BLaER1 (cell line): ENCODE data around the gene DNAH3.
"Not testable (repeated sequence)": the region's sequence is repeated elsewhere in the genome, so short reads cannot be mapped to it uniquely, and the experiment has no call there.

Experiments used
- H3K27ac ChIP-seq: shearing (Covaris generic); formaldehyde crosslinking; 2 replicates; pipeline ENCODE4 v1.8.1; 2022
- H3K27me3 ChIP-seq: shearing (Covaris generic); formaldehyde crosslinking; 2 replicates; pipeline ENCODE4 v1.8.1; 2022
- H3K36me3 ChIP-seq: shearing (Covaris generic); formaldehyde crosslinking; 2 replicates; pipeline ENCODE4 v1.8.1; 2022
- H3K4me1 ChIP-seq: shearing (Covaris generic); formaldehyde crosslinking; 2 replicates; pipeline ENCODE4 v1.8.1; 2022
- H3K4me2 ChIP-seq: shearing (Covaris generic); formaldehyde crosslinking; 2 replicates; pipeline ENCODE4 v1.8.1; 2022
- H3K4me3 ChIP-seq: shearing (Covaris generic); formaldehyde crosslinking; 2 replicates; pipeline ENCODE4 v1.8.1; 2022
- H3K9ac ChIP-seq: shearing (Covaris generic); formaldehyde crosslinking; 2 replicates; pipeline ENCODE4 v1.8.1; 2022
- H3K9me3 ChIP-seq: shearing (Covaris generic); formaldehyde crosslinking; 2 replicates; pipeline ENCODE4 v1.8.1; 2022
- H4K20me1 ChIP-seq: shearing (Covaris generic); formaldehyde crosslinking; 2 replicates; pipeline ENCODE4 v1.8.1; 2022
- Cebpa-rat ChIP-seq: shearing (Covaris generic); IDR thresholded peaks from 2 replicates; pipeline ENCODE4 v1.8.1; 2022

The DNAH3 gene

GRCh38 chr16:21057875-21058274 is 92.8 kb downstream of the DNAH3 start:
- no peaks in the 10 kb centered on the region for H3K4me1 ChIP-seq
- H3K27me3 ChIP-seq = no peaks in the 10 kb centered on the region
- no peak overlapping the region for H3K4me3 ChIP-seq
- H3K9ac ChIP-seq = no peak overlapping the region
- H3K9me3 ChIP-seq = no peaks in the 10 kb centered on the region
- TF ChIP-seq Cebpa-rat = no peak
- no peak overlapping the region for H3K4me2 ChIP-seq
- H4K20me1 ChIP-seq = no peaks in the 10 kb centered on the region
- no peaks in the 10 kb centered on the region for H3K36me3 ChIP-seq
- no peak overlapping the region for H3K27ac ChIP-seq

GRCh38 chr16:21056396-21056795 is 94.2 kb downstream of the DNAH3 start:
- H3K9ac ChIP-seq = no peak overlapping the region
- H3K4me1 ChIP-seq = no peaks in the 10 kb centered on the region
- H3K4me3 ChIP-seq = no peak overlapping the region
- H3K27ac ChIP-seq = no peak overlapping the region
- no peak overlapping the region for H3K4me2 ChIP-seq
- no peak for TF ChIP-seq Cebpa-rat
- no peaks in the 10 kb centered on the region for H3K27me3 ChIP-seq
- H4K20me1 ChIP-seq = no peaks in the 10 kb centered on the region
- H3K9me3 ChIP-seq = no peaks in the 10 kb centered on the region
- H3K36me3 ChIP-seq = no peaks in the 10 kb centered on the region

GRCh38 chr16:21055738-21056137 is 94.9 kb downstream of the DNAH3 start:
- not testable (repeated sequence) for H3K27ac ChIP-seq, H3K4me1 ChIP-seq, H3K27me3 ChIP-seq, H3K9ac ChIP-seq, H3K9me3 ChIP-seq, H3K4me3 ChIP-seq, H4K20me1 ChIP-seq, H3K4me2 ChIP-seq, H3K36me3 ChIP-seq

- no peak for TF ChIP-seq Cebpa-rat
- Histone ChIP-seq H3K9me3 (no peaks in the 10 kb centered on the region), H3K27me3 (no peaks in the 10 kb centered on the region)
These were observed 97.1 kb downstream of the DNAH3 start for GRCh38 chr16:21053590-21053989.

GRCh38 chr16:21048091-21048912 is 102.3 kb downstream of the DNAH3 start:
- not testable (repeated sequence) for H3K4me3 ChIP-seq, H3K27ac ChIP-seq, H3K4me1 ChIP-seq, H3K4me2 ChIP-seq, H3K9me3 ChIP-seq, H3K27me3 ChIP-seq, H3K9ac ChIP-seq, H3K36me3 ChIP-seq, H4K20me1 ChIP-seq

More at GRCh38 chr16:21053590-21053989, 97.1 kb downstream of the DNAH3 start:
- no peaks in the 10 kb centered on the region for H3K4me1 ChIP-seq
- H3K4me2 ChIP-seq = no peak overlapping the region
- H4K20me1 ChIP-seq = no peaks in the 10 kb centered on the region
- H3K9ac ChIP-seq = no peak overlapping the region
- H3K27ac ChIP-seq = no peak overlapping the region
- H3K4me3 ChIP-seq = no peak overlapping the region
- no peaks in the 10 kb centered on the region for H3K36me3 ChIP-seq

GRCh38 chr16:21038197-21038596 is 112.4 kb downstream of the DNAH3 start:
- TF ChIP-seq Cebpa-rat = no peak
- Histone ChIP-seq H3K4me3 (no peak overlapping the region), H3K27me3 (no peaks in the 10 kb centered on the region), H3K9ac (no peak overlapping the region), H3K4me2 (no peak overlapping the region), H3K36me3 (no peaks in the 10 kb centered on the region), H3K27ac (no peak overlapping the region), H3K9me3 (no peaks in the 10 kb centered on the region), H4K20me1 (no peaks in the 10 kb centered on the region), H3K4me1 (no peaks in the 10 kb centered on the region)

- no peak for TF ChIP-seq Cebpa-rat
- Histone ChIP-seq H4K20me1 (no peaks in the 10 kb centered on the region), H3K9me3 (no peaks in the 10 kb centered on the region), H3K4me1 (no peaks in the 10 kb centered on the region), H3K9ac (no peak overlapping the region), H3K4me3 (no peak overlapping the region), H3K4me2 (no peak overlapping the region), H3K36me3 (no peaks in the 10 kb centered on the region), H3K27me3 (no peaks in the 10 kb centered on the region), H3K27ac (no peak overlapping the region)
These were observed 112.9 kb downstream of the DNAH3 start for GRCh38 chr16:21037736-21038135.

- no peaks in the 10 kb centered on the region for H4K20me1 ChIP-seq
- no peaks in the 10 kb centered on the region for H3K36me3 ChIP-seq
- no peaks in the 10 kb centered on the region for H3K4me1 ChIP-seq
- H3K9me3 ChIP-seq = no peaks in the 10 kb centered on the region
- H3K4me2 ChIP-seq = no peak overlapping the region
- TF ChIP-seq Cebpa-rat = no peak
- H3K27ac ChIP-seq = no peak overlapping the region
- H3K4me3 ChIP-seq = no peak overlapping the region
- no peak overlapping the region for H3K9ac ChIP-seq
- no peaks in the 10 kb centered on the region for H3K27me3 ChIP-seq
These were observed 113.5 kb downstream of the DNAH3 start for GRCh38 chr16:21037168-21037567.

- Histone ChIP-seq H3K4me2 (no peak overlapping the region), H3K4me1 (no peaks in the 10 kb centered on the region), H3K9me3 (no peaks in the 10 kb centered on the region), H3K4me3 (no peak overlapping the region), H4K20me1 (no peaks in the 10 kb centered on the region), H3K36me3 (no peaks in the 10 kb centered on the region), H3K9ac (no peak overlapping the region), H3K27me3 (no peaks in the 10 kb centered on the region), H3K27ac (no peak overlapping the region)
- TF ChIP-seq Cebpa-rat = no peak
These were observed 114.2 kb downstream of the DNAH3 start for GRCh38 chr16:21036471-21036870.

- H3K9me3 ChIP-seq = no peaks in the 10 kb centered on the region
- no peak overlapping the region for H3K4me3 ChIP-seq
- no peak for TF ChIP-seq Cebpa-rat
- H3K4me2 ChIP-seq = no peak overlapping the region
- H3K36me3 ChIP-seq = no peaks in the 10 kb centered on the region
- H3K27me3 ChIP-seq = no peaks in the 10 kb centered on the region
- H4K20me1 ChIP-seq = no peaks in the 10 kb centered on the region
- H3K27ac ChIP-seq = no peak overlapping the region
- no peaks in the 10 kb centered on the region for H3K4me1 ChIP-seq
- no peak overlapping the region for H3K9ac ChIP-seq
These were observed 116.9 kb downstream of the DNAH3 start for GRCh38 chr16:21033704-21034103.

GRCh38 chr16:21033264-21033663 is 117.4 kb downstream of the DNAH3 start:
- Histone ChIP-seq H3K4me3 (no peak overlapping the region), H3K4me1 (no peaks in the 10 kb centered on the region), H3K4me2 (no peak overlapping the region), H3K27ac (no peak overlapping the region), H3K36me3 (no peaks in the 10 kb centered on the region), H4K20me1 (no peaks in the 10 kb centered on the region), H3K9ac (no peak overlapping the region), H3K27me3 (no peaks in the 10 kb centered on the region), H3K9me3 (no peaks in the 10 kb centered on the region)
- no peak for TF ChIP-seq Cebpa-rat
